Panc1 (cell line): ENCODE data around the gene FAM83D. TPM values are rescaled to one million over a fixed set of nuclear protein-coding genes. Genes with fewer than 3 reads are reported as not detected.

Source experiments
- ATAC-seq: fragments of 200-7000 bp; cut with Tn5 transposase; 2 replicates; pipeline ENCODE4 v1.9.1; 2020; ENCODE audit warnings: mild to moderate bottlenecking, moderate library complexity
- BruUV-seq: library from RNA; stranded (reverse); fragments of 400-500 nt; replicated peaks from 2 replicates; lab custom pipeline; 2021; lab: Mats Ljungman, UMichigan
- CTCF ChIA-PET: fragments of 300-600 bp; sonication (Branson Sonifier 250); formaldehyde crosslinking; loops from one replicate; lab custom pipeline; 2022; ENCODE audit warnings: antibody characterized with exemption; lab: Charles Lee
- POLR2A ChIA-PET: fragments of 300-600 bp; sonication (Branson Sonifier 250); formaldehyde crosslinking; loops from one replicate; lab custom pipeline; 2022; ENCODE audit warnings: antibody characterized with exemption; lab: Charles Lee
- DNase-seq: peaks from one replicate; pipeline ENCODE4 v3.0.0-alpha.2; 2010; ENCODE audit warnings: low read depth, low spot score
- H3K27ac ChIP-seq: 2 replicates; pipeline ENCODE4 v1.5.1; 2011; ENCODE audit warnings: mild to moderate bottlenecking, low read length, inconsistent platforms
- H3K27me3 ChIP-seq: fragments of 200-500 bp; sonication (Bioruptor generic); 2 replicates; pipeline ENCODE4 v1.6.0; 2014; ENCODE audit warnings: low read length, inconsistent platforms; ENCODE audit not compliant: control insufficient read depth, insufficient read depth
- H3K36me3 ChIP-seq: fragments of 200-500 bp; sonication (Bioruptor generic); 2 replicates; pipeline ENCODE4 v1.5.1; 2014; ENCODE audit warnings: inconsistent platforms, mild to moderate bottlenecking, low read length, moderate library complexity; ENCODE audit not compliant: control insufficient read depth, insufficient read depth
- H3K4me1 ChIP-seq: 2 replicates; pipeline ENCODE4 v1.5.1; 2011; ENCODE audit warnings: inconsistent platforms, mild to moderate bottlenecking, low read length, moderate library complexity; ENCODE audit not compliant: control insufficient read depth, insufficient read depth
- H3K4me3 ChIP-seq, 2 experiments: 2 replicates each; pipeline ENCODE4 v1.5.1; 2011 to 2012; ENCODE audit warnings: low read depth in 2 of 2, low read length in 2 of 2, mild to moderate bottlenecking in 2 of 2, inconsistent platforms in 1 of 2, moderate library complexity in 1 of 2
- H3K9me3 ChIP-seq: fragments of 200-500 bp; sonication (Bioruptor generic); 2 replicates; pipeline ENCODE4 v1.5.1; 2014; ENCODE audit warnings: low read depth, mild to moderate bottlenecking, inconsistent platforms, low read length, moderate library complexity; ENCODE audit not compliant: control insufficient read depth, insufficient read depth
- POLR2AphosphoS5 ChIP-seq: IDR thresholded peaks from 2 replicates; pipeline ENCODE4 v1.6.1; 2012; ENCODE audit warnings: mild to moderate bottlenecking, low read depth, low read length, moderate library complexity
- SIN3A ChIP-seq: IDR thresholded peaks from 2 replicates; pipeline ENCODE4 v1.6.1; 2012; ENCODE audit warnings: low read depth, mild to moderate bottlenecking, low read length, moderate library complexity, borderline replicate concordance; ENCODE audit not compliant: insufficient read depth
- TCF7L2 ChIP-seq: IDR thresholded peaks from 2 replicates; pipeline ENCODE4 v1.6.1; 2011; ENCODE audit warnings: mild to moderate bottlenecking, low read depth, low read length, inconsistent platforms
- in situ Hi-C: cut with HindIII; loops from 2 replicates; pipeline ENCODE4 v1.10.0; 2016; ENCODE audit warnings: low sequenced_read_pairs, low pct_unique_long_range_greater_than_20kb
- intact Hi-C: fragments of 100-400 bp; cut with micrococcal nuclease; formaldehyde crosslinking; loops from one replicate; pipeline ENCODE4 v1.10.0; 2022; ENCODE audit not compliant: unreplicated experiment
- total RNA-seq: library from RNA; stranded (reverse); gene quantifications from one replicate; pipeline ENCODE4 v1.2.1, GENCODE V29; 2021; ENCODE audit not compliant: unreplicated experiment
- TF ChIP-seq, protein P1 (sequence below), 2 experiments: IDR thresholded peaks; 2 replicates each; pipeline ENCODE4 v1.6.1; 2011 to 2012; ENCODE audit warnings: low read depth in 2 of 2, control low read depth in 1 of 2, low read length in 1 of 2, mild to moderate bottlenecking in 1 of 2, moderate library complexity in 1 of 2; ENCODE audit not compliant: insufficient read depth in 1 of 2
- TF ChIP-seq, protein P2 (sequence below): fragments of 450-650 bp; IDR thresholded peaks from 2 replicates; pipeline ENCODE4 v1.5.1; 2017; ENCODE audit warnings: mild to moderate bottlenecking

The FAM83D gene
- total RNA-seq, 1 experiment from 2014 or later: 30.9 TPM

- in situ Hi-C loops (no loop called here), intact Hi-C loops (no loop called here)
- Histone ChIP-seq H3K27me3 (no peaks in the 10 kb centered on the region), H3K36me3 (no peaks in the 10 kb centered on the region), H3K9me3 (no peaks in the 10 kb centered on the region), H3K4me1 (no peaks in the 10 kb centered on the region), H3K4me3 (no peak overlapping the region), H3K27ac (no peak overlapping the region)
- CTCF ChIA-PET: no interaction called here
- TF ChIP-seq POLR2AphosphoS5: no peak
- TF ChIP-seq, protein P1, sequence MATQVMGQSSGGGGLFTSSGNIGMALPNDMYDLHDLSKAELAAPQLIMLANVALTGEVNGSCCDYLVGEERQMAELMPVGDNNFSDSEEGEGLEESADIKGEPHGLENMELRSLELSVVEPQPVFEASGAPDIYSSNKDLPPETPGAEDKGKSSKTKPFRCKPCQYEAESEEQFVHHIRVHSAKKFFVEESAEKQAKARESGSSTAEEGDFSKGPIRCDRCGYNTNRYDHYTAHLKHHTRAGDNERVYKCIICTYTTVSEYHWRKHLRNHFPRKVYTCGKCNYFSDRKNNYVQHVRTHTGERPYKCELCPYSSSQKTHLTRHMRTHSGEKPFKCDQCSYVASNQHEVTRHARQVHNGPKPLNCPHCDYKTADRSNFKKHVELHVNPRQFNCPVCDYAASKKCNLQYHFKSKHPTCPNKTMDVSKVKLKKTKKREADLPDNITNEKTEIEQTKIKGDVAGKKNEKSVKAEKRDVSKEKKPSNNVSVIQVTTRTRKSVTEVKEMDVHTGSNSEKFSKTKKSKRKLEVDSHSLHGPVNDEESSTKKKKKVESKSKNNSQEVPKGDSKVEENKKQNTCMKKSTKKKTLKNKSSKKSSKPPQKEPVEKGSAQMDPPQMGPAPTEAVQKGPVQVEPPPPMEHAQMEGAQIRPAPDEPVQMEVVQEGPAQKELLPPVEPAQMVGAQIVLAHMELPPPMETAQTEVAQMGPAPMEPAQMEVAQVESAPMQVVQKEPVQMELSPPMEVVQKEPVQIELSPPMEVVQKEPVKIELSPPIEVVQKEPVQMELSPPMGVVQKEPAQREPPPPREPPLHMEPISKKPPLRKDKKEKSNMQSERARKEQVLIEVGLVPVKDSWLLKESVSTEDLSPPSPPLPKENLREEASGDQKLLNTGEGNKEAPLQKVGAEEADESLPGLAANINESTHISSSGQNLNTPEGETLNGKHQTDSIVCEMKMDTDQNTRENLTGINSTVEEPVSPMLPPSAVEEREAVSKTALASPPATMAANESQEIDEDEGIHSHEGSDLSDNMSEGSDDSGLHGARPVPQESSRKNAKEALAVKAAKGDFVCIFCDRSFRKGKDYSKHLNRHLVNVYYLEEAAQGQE (IDR thresholded peaks at IDR 0.05; ENCODE audit: insufficient read depth in 1 of 2, low read depth in 2 of 2, low read length in 1 of 2): no peak
- TF ChIP-seq SIN3A: no peak
- ATAC-seq (no peak), DNase-seq (no peak)
- POLR2A ChIA-PET: no interaction called here
- BruUV-seq: no TSS peak
Observed at GRCh38 chr20:38881806-38882440, 44.3 kb upstream of the FAM83D start.

DNA sequence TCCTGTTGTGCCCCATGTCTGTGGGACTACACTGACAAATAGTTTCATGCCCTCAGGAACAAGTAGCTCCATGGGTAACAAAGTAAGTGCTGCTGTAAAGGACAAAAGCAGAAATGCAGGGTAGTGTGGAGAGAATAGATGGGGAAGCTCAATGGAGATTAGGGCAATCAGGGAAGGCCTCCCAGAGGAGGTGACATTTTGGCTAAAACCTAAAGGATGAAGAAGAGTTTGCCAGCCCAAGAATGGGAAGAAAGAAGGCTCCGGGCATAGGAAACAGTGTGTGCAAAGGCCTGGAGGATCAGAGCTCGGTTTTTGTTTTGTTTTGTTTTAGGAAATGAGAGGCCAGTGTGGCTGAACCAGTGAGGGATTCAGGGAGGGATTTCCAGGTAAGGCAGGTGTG, 43.6 kb upstream of the FAM83D start:
- POLR2A ChIA-PET: no interaction called here
- intact Hi-C loops (no loop called here), in situ Hi-C loops (no loop called here)
- TF ChIP-seq SIN3A (no peak), POLR2AphosphoS5 (no peak), TCF7L2 (no peak)
- TF ChIP-seq, protein P1 (IDR thresholded peaks at IDR 0.05; ENCODE audit: insufficient read depth in 1 of 2, low read depth in 2 of 2, low read length in 1 of 2): no peak
- TF ChIP-seq, protein P2, sequence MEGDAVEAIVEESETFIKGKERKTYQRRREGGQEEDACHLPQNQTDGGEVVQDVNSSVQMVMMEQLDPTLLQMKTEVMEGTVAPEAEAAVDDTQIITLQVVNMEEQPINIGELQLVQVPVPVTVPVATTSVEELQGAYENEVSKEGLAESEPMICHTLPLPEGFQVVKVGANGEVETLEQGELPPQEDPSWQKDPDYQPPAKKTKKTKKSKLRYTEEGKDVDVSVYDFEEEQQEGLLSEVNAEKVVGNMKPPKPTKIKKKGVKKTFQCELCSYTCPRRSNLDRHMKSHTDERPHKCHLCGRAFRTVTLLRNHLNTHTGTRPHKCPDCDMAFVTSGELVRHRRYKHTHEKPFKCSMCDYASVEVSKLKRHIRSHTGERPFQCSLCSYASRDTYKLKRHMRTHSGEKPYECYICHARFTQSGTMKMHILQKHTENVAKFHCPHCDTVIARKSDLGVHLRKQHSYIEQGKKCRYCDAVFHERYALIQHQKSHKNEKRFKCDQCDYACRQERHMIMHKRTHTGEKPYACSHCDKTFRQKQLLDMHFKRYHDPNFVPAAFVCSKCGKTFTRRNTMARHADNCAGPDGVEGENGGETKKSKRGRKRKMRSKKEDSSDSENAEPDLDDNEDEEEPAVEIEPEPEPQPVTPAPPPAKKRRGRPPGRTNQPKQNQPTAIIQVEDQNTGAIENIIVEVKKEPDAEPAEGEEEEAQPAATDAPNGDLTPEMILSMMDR: no peak
- DNase-seq (no peak), ATAC-seq (no peak)
- CTCF ChIA-PET: no interaction called here
- no TSS peak for BruUV-seq
- no peaks in the 10 kb centered on the region for H3K4me1 ChIP-seq
- no peaks in the 10 kb centered on the region for H3K27me3 ChIP-seq
- no peaks in the 10 kb centered on the region for H3K9me3 ChIP-seq
- no peak overlapping the region for H3K27ac ChIP-seq
- no peaks in the 10 kb centered on the region for H3K36me3 ChIP-seq
- no peak overlapping the region for H3K4me3 ChIP-seq
